NOMO-1 treated with dmso at 0.1 percent for 144 hours (cell line): ENCODE results near the gene UBL7.
"Not testable (repeated sequence)": the region's sequence is repeated elsewhere in the genome, so short reads cannot be mapped to it uniquely, and the experiment has no call there.

ENCODE experiments used
- DNase-seq: peaks from one replicate; lab custom pipeline; 2025; ENCODE audit not compliant: unreplicated experiment; lab: John Stamatoyannopoulos, UW

The UBL7 gene

DNA sequence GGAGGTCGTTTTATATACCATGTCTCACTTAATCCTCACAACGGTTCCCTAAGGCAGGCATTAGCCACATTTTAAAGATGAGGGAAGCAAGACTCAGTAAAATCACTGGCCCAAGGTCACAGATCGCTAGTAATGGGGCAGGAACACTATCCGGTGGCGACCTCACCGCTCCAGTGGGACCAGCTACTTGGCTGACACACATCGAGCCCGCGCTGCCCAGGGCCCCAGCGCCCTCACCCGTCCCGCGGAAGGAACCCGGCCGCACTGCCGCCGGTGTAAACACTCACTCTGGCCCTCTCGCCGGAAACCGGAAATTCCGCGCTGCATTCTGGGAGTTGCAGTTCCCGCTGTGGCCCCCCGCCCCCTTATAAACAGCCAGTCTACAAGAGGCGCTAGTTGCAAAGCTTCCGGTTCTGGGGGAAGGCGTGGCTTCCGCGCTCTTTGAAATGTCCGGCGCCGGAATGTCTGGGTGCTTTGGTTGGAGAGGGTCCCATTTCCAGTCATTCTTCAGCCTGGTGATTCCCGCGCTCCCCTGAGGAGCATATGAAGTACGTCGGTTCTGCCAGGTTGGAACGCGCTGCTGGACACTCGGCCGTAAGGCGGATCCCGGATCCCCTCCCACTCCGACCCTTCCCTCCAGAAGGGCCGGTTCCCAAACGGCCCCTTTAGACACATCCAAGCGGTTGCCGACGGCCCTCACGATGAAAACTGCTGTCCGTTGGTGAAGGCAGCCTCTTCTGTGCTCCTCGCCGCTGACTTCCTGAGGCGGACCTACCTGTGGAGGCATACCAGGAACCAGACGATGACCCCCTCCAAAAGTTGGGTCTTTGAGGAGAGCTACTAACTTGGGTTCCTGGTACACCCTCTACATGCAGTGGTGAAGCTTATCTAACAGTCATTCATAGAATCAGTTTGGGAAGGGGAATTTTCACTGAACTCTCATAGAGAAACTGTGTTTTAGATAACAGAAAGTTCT is at the start of gene UBL7:
Gene UBL7 (minus strand): TSS at position 290 of the 976 bp plus-strand sequence. CDS start 2,293 bp downstream, outside the sequence.
- DNase-seq: peak; percentile 95

DNA sequence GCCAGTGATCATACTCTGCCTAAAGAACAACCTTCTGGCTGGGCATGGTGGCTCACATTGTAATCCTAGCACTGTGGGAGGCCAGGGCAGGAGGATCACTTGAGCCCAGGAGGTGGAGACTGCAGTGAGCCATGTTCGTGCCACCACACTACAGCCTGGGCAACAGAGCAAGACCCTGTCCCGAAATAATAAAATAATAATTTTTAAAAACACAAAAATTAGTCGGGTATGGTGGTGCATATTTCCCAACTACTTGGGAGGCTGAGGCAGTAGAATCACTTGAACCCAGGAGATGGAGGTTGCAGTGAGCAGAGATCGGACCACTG is 45.5 kb upstream of the UBL7 start:
- DNase-seq: no peak

DNA sequence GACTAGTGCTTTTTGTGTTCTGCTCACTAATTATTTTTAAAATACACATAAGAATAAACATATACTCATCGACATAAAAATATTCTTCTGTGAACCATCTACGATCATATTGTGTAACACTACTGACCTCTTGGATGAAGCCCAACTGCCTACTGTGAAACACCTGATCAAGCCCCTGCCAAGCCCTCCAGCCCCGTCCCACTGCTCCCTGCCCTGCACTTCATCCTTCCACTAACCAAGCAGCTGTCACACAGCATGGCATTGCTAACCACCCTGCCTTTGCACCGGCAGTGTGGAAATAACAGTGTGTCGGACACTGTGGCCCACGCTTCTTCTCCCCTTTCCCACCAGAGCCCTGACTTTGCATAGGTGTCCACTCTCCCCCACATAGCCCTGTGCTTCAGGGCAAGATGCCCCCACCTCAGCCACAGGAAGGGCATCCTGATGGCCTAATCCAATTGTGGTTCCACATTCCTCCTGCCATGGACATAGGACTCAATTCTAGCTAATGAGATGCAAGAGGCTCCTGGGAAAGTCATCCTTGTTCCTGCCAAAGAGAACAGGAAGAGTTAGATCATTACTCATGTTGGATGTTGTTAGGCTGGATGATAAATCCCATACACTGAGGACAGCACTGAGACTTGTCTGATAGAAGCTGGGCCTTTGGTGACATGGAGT is 45.0 kb upstream of the UBL7 start:
- no peak for DNase-seq

DNA sequence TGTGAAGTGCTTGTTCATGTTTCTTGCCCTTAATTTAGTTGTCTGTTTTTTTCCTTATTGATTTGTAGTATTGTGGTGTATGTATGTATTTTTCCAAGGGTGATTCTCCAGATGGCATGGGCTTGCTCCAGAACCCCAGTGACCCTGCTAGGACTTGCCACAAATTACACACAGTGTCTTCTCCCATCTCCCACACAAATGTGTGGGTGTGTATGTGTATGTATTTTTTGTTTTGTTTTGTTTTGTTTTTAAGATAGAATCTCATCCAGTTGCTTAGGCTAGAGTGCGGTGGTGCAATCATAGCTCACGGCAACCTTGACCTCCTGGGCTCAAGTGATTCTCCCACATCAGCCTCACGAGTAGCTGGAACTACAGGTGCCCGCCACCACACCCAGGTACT is 43.9 kb upstream of the UBL7 start:
- no peak for DNase-seq

DNA sequence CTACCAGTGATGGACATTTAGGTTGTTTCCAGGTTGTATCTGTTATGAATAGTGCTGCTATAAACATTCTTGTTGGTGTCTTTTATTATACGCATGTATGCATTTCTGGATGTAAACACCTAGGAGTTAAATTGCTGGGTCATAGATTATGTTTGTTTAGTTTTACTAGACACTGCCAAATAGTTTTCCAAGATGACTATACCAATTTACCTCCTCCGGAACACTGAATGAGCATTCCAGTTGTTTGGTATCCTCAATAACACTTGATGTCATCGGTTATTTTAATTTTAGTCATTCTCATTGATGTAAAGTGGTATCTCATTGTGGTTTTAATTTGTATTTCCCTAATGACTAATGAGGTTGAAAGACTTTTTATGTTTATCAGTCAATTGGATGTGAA is 43.5 kb upstream of the UBL7 start:
- no peak for DNase-seq

GRCh38 chr15:74502301-74502700 is 41.3 kb upstream of the UBL7 start:
- DNase-seq: no peak

- DNase-seq: no peak
These were observed 39.4 kb upstream of the UBL7 start for GRCh38 chr15:74500401-74500800.

DNA sequence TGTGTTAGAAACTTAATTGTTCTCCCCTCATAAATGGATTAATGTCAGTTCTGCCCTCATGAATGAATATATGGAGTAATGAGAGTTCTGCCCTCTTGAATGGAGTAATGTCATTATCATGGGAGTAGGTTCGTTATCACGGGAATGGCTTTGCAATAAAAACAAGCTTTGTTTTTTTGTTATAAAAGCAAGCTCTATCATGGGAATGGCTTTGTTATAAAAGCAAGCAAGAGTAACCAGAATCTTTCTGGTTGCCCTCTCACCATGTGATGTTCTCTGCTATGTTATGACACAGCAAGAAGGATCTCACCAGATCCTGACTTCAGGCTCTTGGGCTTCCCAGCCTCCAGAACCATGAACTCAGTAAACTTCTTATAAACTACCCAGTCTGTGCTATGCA is 38.4 kb upstream of the UBL7 start:
- no peak for DNase-seq

- no peak for DNase-seq
These were observed 36.6 kb upstream of the UBL7 start for GRCh38 chr15:74497584-74497983.

GRCh38 chr15:74496648-74497047 is 35.7 kb upstream of the UBL7 start:
- DNase-seq: no peak

- no peak for DNase-seq
These were observed 29.4 kb upstream of the UBL7 start for GRCh38 chr15:74490339-74490689.

DNA sequence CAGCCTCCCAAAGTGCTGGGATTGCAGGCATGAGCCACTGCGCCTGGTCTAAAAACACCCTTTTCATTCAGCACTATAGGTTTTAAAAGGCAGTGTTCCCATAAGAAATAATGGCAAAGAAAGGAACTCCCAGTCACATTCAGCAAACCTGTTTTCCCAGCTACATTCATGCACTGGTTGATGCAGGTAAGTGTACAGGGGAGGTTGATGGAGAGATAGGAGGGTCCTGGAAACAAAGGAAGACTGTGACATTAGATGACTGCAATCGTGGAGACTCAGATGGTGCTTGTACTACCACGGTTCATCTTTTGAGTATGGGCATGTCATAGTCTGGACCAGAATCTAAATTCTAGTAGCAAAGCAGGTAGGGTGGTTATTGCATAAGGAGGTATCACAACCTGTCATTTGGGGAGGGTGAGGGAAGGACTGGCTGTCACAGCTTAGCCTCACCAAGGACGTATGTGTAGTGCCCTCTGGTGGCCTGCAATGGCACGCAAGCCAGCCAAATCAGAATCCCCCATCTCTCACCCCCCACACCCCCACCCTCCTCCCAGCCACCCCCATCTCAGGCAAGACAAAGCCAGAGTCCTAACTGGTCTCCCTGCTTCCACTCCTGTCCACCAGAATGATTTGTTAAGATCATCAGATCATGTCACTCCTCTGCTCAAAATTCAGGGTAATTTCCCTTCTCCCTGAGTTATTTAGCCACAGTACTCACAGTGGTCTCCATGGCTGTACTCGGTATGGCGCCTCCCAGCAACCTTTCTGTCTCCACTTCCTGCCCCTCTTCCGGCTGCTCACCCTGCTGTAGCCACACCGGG is 28.8 kb upstream of the UBL7 start:
- no peak for DNase-seq

GRCh38 chr15:74488776-74489175 is 27.8 kb upstream of the UBL7 start:
- no peak for DNase-seq

DNA sequence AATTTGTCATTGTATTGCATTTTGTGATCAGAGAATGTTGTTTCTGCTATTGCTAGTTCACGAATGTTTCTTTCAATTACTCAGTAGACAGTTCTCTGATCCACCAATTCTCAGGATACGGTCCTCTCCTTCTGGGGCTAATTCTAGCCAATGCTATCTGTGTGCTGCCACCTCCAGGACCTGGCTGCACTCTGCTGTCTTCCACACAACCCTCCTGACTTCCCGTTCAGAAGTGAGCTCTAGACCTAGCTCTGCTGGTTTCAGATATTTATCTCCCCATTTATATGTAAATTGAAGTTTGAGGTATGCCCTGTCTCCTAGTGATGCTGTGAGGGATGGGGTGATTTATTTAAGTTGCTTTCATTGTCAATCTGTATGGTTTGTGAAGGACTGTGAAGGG is 21.7 kb upstream of the UBL7 start:
- no peak for DNase-seq

- not testable (repeated sequence) for DNase-seq
These were observed 19.4 kb upstream of the UBL7 start for GRCh38 chr15:74480364-74480763.

GRCh38 chr15:74471621-74472020 is 10.7 kb upstream of the UBL7 start:
- DNase-seq: not testable (repeated sequence)

DNA sequence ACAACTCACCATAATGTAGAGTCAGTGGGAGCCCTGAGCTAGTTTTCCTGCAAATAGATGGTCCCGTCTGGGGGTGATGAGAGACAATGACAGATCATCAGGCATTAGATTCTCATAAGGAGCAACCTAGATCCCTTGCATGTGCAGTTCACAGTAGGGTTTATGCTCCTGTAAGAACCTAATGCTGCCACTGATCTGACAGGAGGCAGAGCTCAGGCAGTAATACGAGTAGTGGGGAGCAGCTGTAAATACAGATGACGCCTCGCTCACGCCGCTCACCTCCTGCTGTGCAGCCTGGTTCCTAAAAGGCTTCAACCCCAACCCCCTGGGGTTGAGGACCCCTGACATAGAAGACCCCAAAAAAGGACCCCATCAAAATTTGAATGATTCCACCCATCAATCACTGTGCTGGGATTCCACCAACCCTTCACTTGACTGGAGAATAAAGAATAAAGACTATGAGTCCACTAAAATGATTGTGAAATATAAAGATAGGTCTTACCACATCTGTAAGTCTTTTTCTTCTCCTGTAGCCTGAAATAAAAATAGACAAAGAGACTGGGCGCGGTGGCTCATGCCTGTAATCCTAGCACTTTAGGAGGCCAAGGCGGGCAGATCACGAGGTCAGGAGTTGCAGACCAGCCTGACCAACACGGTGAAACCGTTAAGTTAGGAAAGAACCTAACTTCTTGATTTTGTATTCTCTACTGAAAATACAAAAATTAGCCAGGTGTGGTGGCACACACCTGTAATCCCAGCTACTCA is 9.9 kb upstream of the UBL7 start:
- peak; percentile 49 for DNase-seq

DNA sequence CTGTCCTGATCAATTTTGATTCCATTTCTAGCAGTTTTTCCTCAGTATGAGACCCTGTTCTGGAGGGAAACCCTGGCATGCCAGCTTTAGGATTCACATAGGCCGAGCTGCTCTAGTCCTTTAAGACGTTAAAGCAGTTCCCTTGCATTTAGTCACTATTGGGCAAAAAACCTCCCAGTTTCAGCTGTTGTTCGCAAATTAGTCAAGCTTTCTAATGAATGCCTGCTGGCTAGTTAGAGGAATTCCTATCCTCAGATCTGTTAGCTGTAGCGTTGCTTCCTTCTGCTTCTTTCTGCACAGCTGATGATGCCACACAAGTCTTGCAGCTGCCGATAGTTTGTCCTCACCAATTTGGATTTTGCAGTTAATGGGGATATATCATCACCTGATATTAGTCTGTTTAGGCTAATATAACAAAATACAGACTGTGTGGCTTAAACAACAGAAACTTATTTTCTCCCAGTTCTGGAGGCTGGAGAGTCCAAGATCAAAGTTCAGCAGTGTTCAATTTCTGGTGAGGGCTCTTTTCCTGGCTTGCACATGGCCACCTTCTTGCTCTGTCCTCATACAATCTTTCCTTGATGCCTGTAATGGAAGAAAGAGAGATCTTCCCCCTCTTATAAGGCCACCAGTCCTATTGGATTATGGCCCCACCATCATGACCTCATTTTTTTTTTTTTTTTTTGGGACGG is 7.5 kb upstream of the UBL7 start:
- no peak for DNase-seq

DNA sequence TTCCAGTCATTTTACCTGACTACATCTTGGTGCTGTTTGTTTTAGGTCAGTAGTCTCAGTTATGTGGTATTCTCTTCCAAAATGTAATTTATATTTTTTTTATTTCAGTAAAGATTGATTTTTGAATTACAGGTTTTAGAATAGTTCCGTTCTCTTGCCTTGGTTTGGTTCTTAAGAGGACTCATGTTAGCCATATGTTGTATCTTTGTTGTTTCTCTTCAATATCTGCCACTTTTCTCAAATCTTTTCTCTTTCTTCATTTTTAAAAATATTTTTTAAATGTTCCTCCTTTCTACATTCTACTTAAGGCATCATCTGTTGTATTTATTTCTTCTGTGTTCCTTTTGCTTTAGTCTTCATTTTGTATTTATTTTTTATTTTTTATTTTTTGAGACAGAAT is 5.6 kb upstream of the UBL7 start:
- no peak for DNase-seq

- DNase-seq: no peak
These were observed 3.9 kb upstream of the UBL7 start for GRCh38 chr15:74464897-74465296.
